ENCODE measurements around the gene PCYT2. TPM values are rescaled to one million over a fixed set of nuclear protein-coding genes. Genes with fewer than 3 reads are reported as not detected.
A peak's percentile ranks its signal among the peaks of the same experiment; 100 is the strongest.

Gene PCYT2
- total and polyA plus RNA-seq, 12 donors, result 29.5 to 64.1 (median 47.7) TPM

- Histone ChIP-seq H3K36me3 (peaks cover 0 to 3% (median 0%) of the 10 kb centered on the region in 9 donors), H3K27ac (no peak overlapping the region), H3K9me3 (peaks cover 0 to 3% (median 0%) of the 10 kb centered on the region in 11 donors), H3K4me3 (no peak overlapping the region), H3K27me3 (peaks cover 0 to 20% (median 15%) of the 10 kb centered on the region in 7 donors), H3K4me1 (no peaks in the 10 kb centered on the region)
- no peak for DNase-seq
- 70 to 77% methylated on average over 16 of the region's 16 CpGs for WGBS, 2 donors
- intact Hi-C loops (cut with DNase I), result loop anchor here in 4 of 10 donors (10.0 kb wide), 1 partner anchor 202 kb away; no protein-coding TSS in a partner anchor
- no peak for TF ChIP-seq CTCF (IDR thresholded peaks at IDR 0.05)
- ATAC-seq, result no peak
Measured at GRCh38 chr17:81952792-81953228, 41.6 kb upstream of the PCYT2 start.

- H3K9me3 ChIP-seq, result peaks cover 0 to 3% (median 0%) of the 10 kb centered on the region in 11 donors
- ATAC-seq (no peak), DNase-seq (no peak)
- TF ChIP-seq CTCF (IDR thresholded peaks at IDR 0.05), result no peak
- H3K27me3 ChIP-seq, result peaks cover 0 to 16% (median 7%) of the 10 kb centered on the region in 7 donors
- 61 to 71% methylated on average over 13 of the region's 13 CpGs for WGBS, 2 donors
- H3K4me3 ChIP-seq, result no peak overlapping the region
- no peak overlapping the region for H3K27ac ChIP-seq
- intact Hi-C loops (cut with DNase I), result loop anchor here in 4 of 10 donors (10.0 kb wide), 1 partner anchor 203 kb away; no protein-coding TSS in a partner anchor
- no peaks in the 10 kb centered on the region for H3K4me1 ChIP-seq
- peaks cover 0 to 3% (median 0%) of the 10 kb centered on the region in 9 donors for H3K36me3 ChIP-seq
Measured at GRCh38 chr17:81951785-81952684, 40.8 kb upstream of the PCYT2 start.

DNA sequence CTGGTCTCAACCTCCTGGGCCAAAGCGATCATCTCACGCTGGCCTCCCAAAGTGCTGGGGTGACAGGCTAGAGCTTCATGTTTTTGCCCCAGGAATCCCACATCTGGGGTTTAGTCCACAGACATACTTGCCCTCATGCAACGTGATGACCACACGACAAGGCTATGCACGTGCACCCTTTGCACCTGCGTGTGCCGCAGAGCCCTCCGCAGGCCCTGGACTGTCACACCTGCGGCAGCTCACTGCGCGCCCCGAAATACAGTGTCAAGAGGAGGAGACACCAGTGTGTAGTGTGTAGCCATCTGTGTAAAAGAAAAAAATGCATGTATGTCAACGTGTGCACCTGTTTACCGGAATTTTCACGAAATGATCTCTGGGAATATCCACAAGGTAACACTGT, 39.3 kb upstream of the PCYT2 start:
- 89% methylated on average over 15 of the region's 15 CpGs for WGBS, 2 donors
- H3K27me3 ChIP-seq, result peaks cover 0 to 8% (median 0%) of the 10 kb centered on the region in 7 donors
- H3K4me1 ChIP-seq, result no peaks in the 10 kb centered on the region
- DNase-seq, result no peak
- TF ChIP-seq CTCF (IDR thresholded peaks at IDR 0.05), result no peak
- H3K27ac ChIP-seq, result no peak overlapping the region
- H3K4me3 ChIP-seq, result no peak overlapping the region
- peaks cover 0 to 3% (median 0%) of the 10 kb centered on the region in 9 donors for H3K36me3 ChIP-seq
- intact Hi-C loops (cut with DNase I), result loop anchor here in 4 of 10 donors (10.0 kb wide), 1 partner anchor 204 kb away; no protein-coding TSS in a partner anchor
- H3K9me3 ChIP-seq, result peaks cover 0 to 3% (median 0%) of the 10 kb centered on the region in 11 donors
- no peak for ATAC-seq

DNA sequence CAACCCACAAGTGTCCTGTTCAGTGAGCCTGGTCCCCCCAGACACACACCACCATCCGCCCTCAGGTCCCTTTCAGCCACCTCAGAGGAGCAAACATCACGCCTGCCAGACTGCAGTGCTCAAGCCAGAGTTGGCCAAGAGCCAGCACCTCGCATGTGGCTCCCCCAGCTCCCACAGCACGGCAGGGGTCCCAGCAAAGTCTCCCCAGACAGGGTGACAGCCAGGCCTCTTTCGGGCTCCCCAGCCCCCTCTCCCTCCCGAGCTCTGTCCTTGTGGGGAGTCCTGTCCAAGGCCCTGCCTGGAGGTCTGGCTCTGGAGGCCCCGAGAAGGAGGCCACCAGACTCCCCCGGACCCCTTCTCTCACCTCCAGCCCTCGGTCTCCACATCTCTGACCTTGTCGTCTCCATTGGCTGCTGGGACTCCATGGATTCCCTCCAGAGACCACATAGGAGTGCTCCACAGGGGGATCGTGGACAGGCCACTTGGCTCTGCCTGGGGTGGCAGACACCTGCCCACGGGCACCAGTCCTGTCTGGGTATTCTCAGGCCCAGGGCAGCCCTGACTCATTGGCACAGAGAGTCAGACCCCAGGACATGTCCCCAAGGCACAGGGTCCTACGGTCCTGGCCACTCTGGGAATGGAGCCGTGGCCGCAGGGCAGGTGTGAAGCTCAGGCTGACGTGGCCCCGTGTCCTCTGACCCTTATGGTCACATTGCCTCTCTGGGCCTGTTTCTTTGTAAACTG, 37.6 kb upstream of the PCYT2 start:
- H3K9me3 ChIP-seq, result peaks cover 0 to 3% (median 0%) of the 10 kb centered on the region in 11 donors
- H3K36me3 ChIP-seq, result peaks cover 0 to 3% (median 0%) of the 10 kb centered on the region in 9 donors
- TF ChIP-seq CTCF (IDR thresholded peaks at IDR 0.05), result no peak
- H3K4me3 ChIP-seq, result no peak overlapping the region
- H3K27ac ChIP-seq, result no peak overlapping the region
- H3K27me3 ChIP-seq, result peaks cover 0 to 13% (median 0%) of the 10 kb centered on the region in 7 donors
- 76 to 83% methylated on average over 17 of the region's 17 CpGs for WGBS, 2 donors
- H3K4me1 ChIP-seq, result no peaks in the 10 kb centered on the region
- DNase-seq, result no peak
- intact Hi-C loops (cut with DNase I), result no loop called here
- peak in 3 of 8 donors; percentile 18 to 36 (median 25) for ATAC-seq

All from heart right ventricle (tissue), 16 donors.